ENCODE measurements around the gene TTLL6.

The TTLL6 gene

DNA sequence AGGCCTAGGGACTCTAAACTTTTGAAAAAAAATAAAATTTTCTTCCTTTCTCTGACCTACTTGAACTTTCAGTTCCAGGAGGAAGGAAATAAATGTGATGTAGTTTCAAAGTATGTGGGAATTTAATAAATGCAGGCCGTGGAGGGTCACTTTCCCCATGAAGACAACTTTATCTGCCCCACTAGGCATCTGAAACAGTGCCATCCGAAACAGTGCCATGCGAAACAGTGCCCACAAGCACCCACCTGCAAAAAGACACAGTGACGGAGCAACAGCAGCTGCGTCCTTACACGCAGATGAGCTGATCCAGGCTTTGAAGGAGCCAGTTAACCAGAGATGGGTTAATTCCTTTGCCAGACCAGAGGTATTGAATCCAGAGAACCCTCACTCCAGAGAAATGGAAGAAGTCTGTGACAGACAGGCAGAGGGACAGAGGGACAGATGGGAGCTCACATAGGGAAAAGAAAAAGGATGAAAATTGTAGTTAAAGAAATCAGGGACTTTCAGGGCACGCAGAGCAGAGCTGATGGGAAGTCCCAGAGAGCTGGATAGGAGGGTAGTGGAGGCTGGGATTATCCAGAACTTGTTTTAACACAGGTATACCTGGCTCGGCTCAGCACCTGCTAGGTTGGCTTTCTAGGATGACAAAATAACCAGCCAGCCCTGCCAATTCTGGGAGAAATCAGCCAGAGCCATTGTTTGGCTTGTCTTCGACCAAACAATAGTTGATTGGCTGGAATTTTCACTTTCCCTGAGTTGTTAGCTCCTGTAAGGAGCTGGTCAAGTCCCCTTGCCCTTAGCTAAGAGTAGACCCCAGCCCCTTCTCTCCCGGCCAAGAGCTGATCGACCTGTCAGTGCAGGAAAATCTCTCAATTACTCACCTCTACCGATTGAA, 71.4 kb downstream of the TTLL6 start:
- in situ Hi-C loops (cut with MboI; ENCODE audit: low sequenced_read_pairs) = no loop called here

DNA sequence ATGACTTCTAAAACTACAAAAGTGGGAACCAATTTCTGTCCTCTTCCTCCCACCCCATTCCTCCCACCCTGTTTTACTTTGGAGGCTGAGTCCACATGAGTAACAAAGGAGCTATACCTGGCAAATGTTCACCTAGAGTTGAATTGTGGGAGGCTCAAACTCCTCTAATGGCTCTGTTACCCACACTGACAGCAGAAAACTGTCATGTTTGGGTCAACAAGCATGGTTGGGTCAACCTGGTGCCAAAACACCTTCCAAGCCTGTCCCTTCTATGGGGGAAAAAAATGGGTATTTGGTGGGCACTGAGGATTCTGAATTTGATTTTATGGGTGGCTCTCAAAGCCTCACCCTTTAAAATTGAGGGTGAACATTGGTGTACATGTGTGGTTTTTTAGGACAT, 76.5 kb downstream of the TTLL6 start:
- in situ Hi-C loops (cut with MboI; ENCODE audit: low sequenced_read_pairs) = no loop called here

- in situ Hi-C loops (cut with MboI; ENCODE audit: low sequenced_read_pairs) = no loop called here
Measured at GRCh38 chr17:48738803-48739526, 78.1 kb downstream of the TTLL6 start.

DNA sequence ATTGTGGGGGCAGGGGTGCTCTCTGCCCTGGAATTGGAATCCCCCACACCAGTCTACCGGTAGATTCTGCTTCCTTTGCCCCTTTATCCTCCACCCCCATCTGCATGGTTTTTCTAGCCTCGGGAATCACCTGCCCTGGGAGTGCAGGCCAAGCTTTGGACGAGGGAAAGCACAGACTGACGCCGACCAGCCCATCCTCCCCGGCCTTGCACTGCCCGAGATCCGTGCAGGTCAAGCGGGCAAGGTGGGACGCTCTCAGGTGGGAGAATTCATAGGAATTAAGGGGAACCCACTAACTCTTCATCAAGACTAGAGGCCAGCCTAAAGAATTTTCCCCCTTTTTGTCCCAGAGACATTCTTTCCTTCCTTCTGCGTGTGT, 78.6 kb downstream of the TTLL6 start:
- in situ Hi-C loops (cut with MboI; ENCODE audit: low sequenced_read_pairs) = no loop called here

GRCh38 chr17:48737330-48738043, 79.5 kb downstream of the TTLL6 start:
- in situ Hi-C loops (cut with MboI; ENCODE audit: low sequenced_read_pairs) = no loop called here

DNA sequence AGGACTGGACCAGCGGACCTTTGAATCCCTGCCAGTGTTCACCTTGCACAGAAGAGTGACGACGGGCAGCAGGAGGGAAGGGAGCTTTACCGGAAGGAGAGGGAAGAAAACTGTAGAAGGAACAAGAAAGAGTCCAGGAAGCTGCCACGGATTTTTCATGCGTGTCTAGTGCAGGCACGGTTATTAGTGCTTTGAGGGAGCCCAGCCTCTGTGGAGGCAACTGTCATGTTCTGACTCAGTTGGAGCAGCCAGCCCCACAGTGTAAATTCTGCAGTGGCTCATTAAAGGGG, 82.0 kb downstream of the TTLL6 start:
- in situ Hi-C loops (cut with MboI; ENCODE audit: low sequenced_read_pairs) = no loop called here

GRCh38 chr17:48734333-48735061, 82.5 kb downstream of the TTLL6 start:
- in situ Hi-C loops (cut with MboI; ENCODE audit: low sequenced_read_pairs) = no loop called here

DNA sequence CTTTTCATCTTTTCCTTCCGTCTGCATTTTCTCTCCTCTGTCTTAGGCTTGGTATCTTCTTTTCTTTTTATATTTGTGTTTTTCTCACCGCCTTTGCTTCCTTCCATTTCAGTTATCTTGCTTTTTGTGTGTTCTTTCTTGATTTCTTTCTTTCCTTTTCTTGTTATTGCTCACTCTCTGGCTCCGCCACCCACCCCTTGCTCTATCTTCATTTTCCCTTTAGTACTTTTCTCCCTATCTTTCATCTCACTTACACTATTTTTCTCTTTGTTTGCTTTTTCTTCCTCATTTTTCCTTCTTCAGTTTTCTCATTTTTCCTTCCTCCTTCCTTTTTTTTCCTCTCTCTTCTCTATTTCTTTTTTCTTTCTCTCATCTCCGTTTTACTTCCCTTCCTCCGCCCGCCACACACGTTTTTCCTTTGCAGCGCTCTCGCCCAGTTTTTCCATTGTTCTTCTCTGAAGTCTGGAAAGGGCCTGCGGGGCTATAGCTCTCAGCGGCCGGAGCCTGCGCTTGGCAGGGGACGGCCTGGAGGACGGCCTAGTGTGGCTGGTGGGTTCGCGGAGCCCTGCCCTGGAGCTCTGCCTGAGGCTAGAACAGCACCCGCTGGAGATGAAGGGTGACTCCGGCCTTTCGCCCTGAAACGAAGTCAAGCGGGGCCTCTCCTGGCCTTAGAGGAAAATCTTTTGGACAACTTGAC, 83.2 kb downstream of the TTLL6 start:
- in situ Hi-C loops (cut with MboI; ENCODE audit: low sequenced_read_pairs) = no loop called here

GRCh38 chr17:48732688-48733629, 84.1 kb downstream of the TTLL6 start:
- in situ Hi-C loops (cut with MboI; ENCODE audit: low sequenced_read_pairs) = no loop called here

GRCh38 chr17:48731355-48731754, 85.7 kb downstream of the TTLL6 start:
- in situ Hi-C loops (cut with MboI; ENCODE audit: low sequenced_read_pairs) = no loop called here

DNA sequence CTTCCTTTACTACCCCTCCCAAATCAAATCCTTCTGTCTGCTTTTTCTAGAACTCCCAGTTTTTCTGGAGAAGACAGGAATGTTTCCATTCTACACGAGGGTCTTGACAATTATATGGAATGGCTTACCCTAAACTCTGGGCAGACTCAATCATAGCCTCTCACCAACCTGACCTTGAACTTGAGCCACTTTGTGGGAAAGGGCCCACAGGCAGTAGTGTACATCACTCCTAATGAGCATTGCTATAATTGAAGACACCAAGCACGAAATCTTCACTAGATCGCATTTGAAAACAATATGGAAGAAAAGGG, 86.8 kb downstream of the TTLL6 start:
- in situ Hi-C loops (cut with MboI; ENCODE audit: low sequenced_read_pairs) = no loop called here

GRCh38 chr17:48729335-48730239, 87.4 kb downstream of the TTLL6 start:
- in situ Hi-C loops (cut with MboI; ENCODE audit: low sequenced_read_pairs) = no loop called here

DNA sequence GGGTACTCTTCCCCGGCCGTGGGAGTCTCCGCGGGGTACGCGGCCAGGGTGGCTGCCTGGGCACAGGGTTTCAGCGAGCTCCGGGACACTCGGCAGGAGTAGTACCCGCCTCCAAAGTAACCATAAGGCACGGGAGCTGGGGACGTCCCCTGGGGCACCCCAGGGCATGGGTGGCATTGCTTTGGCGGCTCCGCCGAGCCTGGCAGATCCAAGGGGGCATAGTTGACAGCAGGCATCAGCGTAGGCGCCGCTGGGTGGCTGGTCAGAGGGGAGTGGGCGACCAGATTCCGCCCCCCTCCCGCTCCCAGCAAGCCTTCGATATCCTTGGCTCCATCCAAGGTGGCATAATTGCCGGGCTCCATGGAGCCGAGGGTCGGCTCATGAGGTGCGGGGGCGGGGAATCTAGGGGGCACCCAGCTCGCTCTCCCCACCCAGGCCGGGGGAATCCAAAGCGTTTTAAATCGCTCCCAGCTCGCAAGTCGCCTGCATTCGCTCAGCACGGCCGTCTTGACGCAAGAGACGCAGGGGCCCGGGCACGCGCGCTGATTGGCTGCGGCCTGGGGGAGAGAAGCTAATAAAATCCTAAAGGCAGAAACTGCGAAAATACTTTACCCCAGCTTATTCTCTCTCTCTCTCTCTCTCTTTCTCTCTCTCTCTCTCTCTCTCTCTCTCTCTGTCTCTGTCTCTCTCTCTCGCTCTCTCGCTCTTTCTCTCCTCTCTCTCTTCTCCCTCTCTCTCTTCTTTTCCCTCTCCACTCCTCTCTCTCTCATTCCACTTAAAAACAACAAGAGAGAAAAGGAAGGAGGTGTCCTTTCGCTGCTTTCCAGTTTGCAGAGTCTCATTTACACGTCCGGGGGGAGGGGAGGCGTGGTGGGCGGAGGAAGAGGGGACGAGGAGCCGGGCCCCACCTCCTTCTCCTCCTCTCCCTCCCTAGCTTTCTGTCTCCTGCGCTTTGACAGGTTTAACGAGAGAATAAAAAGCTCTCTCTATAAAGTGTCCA, 88.5 kb downstream of the TTLL6 start, which contains the start of gene HOXB13:
Gene HOXB13 (minus strand): TSS at position 519 of the 1,000 bp plus-strand sequence. CDS start 157 bp downstream, at position 362.
- in situ Hi-C loops (cut with MboI; ENCODE audit: low sequenced_read_pairs) = no loop called here

DNA sequence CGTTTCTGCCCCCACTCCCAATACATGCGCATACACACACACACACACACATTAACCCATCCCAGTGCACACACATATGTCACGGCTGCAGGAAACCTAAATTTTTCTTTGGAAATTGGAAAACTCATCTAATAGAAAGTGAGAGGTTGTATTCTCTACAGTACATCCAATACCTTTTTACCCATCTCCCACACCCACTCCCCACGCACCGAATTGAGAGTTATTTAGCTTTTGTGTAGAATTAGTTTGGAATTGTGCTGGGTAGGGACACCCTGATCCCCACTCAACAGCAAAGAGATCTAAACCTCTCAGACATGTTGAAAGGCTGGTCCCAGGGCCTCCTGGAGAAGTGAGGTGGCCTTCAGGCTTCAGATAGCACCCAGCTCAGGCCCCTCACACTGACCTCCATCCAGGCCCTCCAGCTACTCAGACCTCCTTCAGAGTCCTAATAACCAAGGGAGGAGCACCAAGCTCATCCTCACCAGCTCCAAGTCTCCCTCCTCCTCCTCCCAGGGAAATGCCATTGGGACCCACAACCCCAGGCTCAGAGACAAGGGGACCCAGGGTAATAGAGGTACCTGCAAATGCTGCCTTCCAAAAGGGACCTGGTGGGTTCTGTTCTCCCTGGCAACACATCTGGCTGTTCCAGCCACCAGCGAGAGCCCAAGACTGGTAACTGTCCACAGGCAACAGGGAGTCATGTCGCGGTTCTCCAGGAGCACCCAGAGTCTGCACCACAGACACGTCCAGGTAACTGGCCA, 89.4 kb downstream of the TTLL6 start:
- in situ Hi-C loops (cut with MboI; ENCODE audit: low sequenced_read_pairs) = no loop called here

- in situ Hi-C loops (cut with MboI; ENCODE audit: low sequenced_read_pairs) = no loop called here
Measured at GRCh38 chr17:48726916-48727286, 90.1 kb downstream of the TTLL6 start.

GRCh38 chr17:48726114-48726915, 90.7 kb downstream of the TTLL6 start:
- in situ Hi-C loops (cut with MboI; ENCODE audit: low sequenced_read_pairs) = no loop called here

Measured in HL-60/S4 treated with phorbol 12-myristate 13-acetate at 8.2 ng/mL for 4 days and 3 days (cell line).